ENCODE measurements around the gene ZNF580. TPM values are rescaled to one million over a fixed set of nuclear protein-coding genes. Genes with fewer than 3 reads are reported as not detected.
A peak's percentile ranks its signal among the peaks of the same experiment; 100 is the strongest.

The ZNF580 gene
- total and polyA plus RNA-seq, 2 of the 13 experiments (the other 11 are each of a cell fraction or from before 2014, with no cell fraction given) = 4.4 to 6.0 TPM

DNA sequence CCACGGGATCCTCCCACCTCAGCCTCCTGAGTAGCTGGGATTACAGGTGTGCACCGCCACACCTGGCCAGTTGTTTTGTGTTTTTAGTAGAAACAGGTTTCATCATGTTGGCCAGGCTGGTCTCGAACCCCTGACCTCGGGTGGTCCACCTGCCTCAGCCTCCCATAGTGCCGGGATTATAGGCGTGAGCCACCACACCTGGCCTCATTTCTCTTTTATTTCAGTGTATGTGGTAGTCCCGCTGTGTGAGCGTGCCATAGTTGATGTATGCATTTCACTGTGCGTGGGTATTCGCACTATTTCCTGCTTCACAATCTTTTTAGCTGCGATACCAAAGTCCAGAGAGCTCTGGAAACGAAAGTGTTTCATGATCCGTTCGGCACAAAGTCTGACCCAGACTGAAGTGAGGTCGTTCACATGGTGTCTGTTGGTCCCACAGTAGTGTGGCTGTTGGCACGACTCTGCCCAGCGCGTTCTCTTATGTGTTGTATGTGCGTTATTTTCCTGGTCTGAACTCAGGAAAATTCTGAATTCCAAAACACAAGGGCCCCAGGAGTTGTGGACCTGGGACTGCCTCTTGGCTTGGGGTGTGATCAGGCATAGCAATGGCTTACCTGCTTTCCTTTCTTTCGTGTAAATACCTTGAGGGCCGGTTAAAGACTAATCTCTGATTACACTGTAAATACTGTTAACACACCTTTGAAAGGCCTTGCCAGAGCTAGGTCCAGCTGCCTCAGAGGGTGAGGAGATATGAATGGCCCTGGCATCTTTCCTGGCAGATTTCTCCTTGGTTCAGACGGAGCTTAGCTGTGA is 42.9 kb downstream of the ZNF580 start (continued):
- TF ChIP-seq TP53 (CRISPR knock-in tag; conservative IDR thresholded peaks at IDR 0.05) (no peak), TEAD3 (CRISPR knock-in tag; optimal IDR thresholded peaks at IDR 0.05; ENCODE audit: borderline replicate concordance) (peak; percentile 71), KDM5A (IDR thresholded peaks at IDR 0.05; ENCODE audit: borderline replicate concordance, low read length) (no peak), KMT2B (CRISPR knock-in tag; IDR thresholded peaks at IDR 0.05) (no peak), ZBTB7B (CRISPR knock-in tag; IDR thresholded peaks at IDR 0.05) (no peak), KDM2A (CRISPR knock-in tag; IDR thresholded peaks at IDR 0.05; ENCODE audit: borderline replicate concordance, low read depth) (peak; percentile 45; the same call in 1 of the 2 replicates), NCOA5 (CRISPR knock-in tag; IDR thresholded peaks at IDR 0.05) (no peak), ZNF747 (CRISPR knock-in tag; IDR thresholded peaks at IDR 0.05; ENCODE audit: borderline replicate concordance) (no peak), ZNF251 (CRISPR knock-in tag; IDR thresholded peaks at IDR 0.05) (no peak), DNMT1 (CRISPR knock-in tag; IDR thresholded peaks at IDR 0.05) (no peak), ZNF333 (CRISPR knock-in tag; IDR thresholded peaks at IDR 0.05; ENCODE audit: borderline replicate concordance) (no peak), ZBTB42 (CRISPR knock-in tag; IDR thresholded peaks at IDR 0.05) (no peak), ZNF780A (CRISPR knock-in tag; IDR thresholded peaks at IDR 0.05) (no peak), POLR2AphosphoS2 (IDR thresholded peaks at IDR 0.05; ENCODE audit: low read depth, low read length) (no peak), CREB1 (IDR thresholded peaks at IDR 0.05) (no peak), CREB1 (CRISPR knock-in tag; IDR thresholded peaks at IDR 0.05) (no peak), MAFF (IDR thresholded peaks at IDR 0.05; ENCODE audit: low read depth, low read length) (no peak), RBAK (CRISPR knock-in tag; IDR thresholded peaks at IDR 0.05) (no peak), KDM5B (CRISPR knock-in tag; IDR thresholded peaks at IDR 0.05; ENCODE audit: borderline replicate concordance) (no peak), ZNF510 (CRISPR knock-in tag; IDR thresholded peaks at IDR 0.05; ENCODE audit: low read depth) (0 out of 2 replicates have a peak, but pooled peaks have one; percentile 42), ARNT (IDR thresholded peaks at IDR 0.05) (no peak)
- TF ChIP-seq, protein P1, sequence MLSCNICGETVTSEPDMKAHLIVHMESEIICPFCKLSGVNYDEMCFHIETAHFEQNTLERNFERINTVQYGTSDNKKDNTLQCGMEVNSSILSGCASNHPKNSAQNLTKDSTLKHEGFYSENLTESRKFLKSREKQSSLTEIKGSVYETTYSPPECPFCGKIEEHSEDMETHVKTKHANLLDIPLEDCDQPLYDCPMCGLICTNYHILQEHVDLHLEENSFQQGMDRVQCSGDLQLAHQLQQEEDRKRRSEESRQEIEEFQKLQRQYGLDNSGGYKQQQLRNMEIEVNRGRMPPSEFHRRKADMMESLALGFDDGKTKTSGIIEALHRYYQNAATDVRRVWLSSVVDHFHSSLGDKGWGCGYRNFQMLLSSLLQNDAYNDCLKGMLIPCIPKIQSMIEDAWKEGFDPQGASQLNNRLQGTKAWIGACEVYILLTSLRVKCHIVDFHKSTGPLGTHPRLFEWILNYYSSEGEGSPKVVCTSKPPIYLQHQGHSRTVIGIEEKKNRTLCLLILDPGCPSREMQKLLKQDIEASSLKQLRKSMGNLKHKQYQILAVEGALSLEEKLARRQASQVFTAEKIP (CRISPR knock-in tag; IDR thresholded peaks at IDR 0.05; ENCODE audit: borderline replicate concordance) = no peak
- TF ChIP-seq, protein P2, sequence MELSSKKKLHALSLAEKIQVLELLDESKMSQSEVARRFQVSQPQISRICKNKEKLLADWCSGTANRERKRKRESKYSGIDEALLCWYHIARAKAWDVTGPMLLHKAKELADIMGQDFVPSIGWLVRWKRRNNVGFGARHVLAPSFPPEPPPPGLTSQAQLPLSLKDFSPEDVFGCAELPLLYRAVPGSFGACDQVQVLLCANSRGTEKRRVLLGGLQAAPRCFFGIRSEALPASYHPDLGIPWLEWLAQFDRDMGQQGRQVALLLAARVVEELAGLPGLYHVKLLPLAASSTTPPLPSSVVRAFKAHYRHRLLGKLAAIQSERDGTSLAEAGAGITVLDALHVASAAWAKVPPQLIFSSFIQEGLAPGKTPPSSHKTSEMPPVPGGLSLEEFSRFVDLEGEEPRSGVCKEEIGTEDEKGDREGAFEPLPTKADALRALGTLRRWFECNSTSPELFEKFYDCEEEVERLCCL (CRISPR knock-in tag; IDR thresholded peaks at IDR 0.05; ENCODE audit: borderline replicate concordance) = no peak
- TF ChIP-seq, protein P3, sequence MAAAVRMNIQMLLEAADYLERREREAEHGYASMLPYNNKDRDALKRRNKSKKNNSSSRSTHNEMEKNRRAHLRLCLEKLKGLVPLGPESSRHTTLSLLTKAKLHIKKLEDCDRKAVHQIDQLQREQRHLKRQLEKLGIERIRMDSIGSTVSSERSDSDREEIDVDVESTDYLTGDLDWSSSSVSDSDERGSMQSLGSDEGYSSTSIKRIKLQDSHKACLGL (CRISPR knock-in tag; IDR thresholded peaks at IDR 0.05) = no peak
- TF ChIP-seq, protein P4, sequence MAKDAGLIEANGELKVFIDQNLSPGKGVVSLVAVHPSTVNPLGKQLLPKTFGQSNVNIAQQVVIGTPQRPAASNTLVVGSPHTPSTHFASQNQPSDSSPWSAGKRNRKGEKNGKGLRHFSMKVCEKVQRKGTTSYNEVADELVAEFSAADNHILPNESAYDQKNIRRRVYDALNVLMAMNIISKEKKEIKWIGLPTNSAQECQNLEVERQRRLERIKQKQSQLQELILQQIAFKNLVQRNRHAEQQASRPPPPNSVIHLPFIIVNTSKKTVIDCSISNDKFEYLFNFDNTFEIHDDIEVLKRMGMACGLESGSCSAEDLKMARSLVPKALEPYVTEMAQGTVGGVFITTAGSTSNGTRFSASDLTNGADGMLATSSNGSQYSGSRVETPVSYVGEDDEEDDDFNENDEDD (CRISPR knock-in tag; IDR thresholded peaks at IDR 0.05; ENCODE audit: borderline replicate concordance) = no peak
- TF ChIP-seq, protein P5, sequence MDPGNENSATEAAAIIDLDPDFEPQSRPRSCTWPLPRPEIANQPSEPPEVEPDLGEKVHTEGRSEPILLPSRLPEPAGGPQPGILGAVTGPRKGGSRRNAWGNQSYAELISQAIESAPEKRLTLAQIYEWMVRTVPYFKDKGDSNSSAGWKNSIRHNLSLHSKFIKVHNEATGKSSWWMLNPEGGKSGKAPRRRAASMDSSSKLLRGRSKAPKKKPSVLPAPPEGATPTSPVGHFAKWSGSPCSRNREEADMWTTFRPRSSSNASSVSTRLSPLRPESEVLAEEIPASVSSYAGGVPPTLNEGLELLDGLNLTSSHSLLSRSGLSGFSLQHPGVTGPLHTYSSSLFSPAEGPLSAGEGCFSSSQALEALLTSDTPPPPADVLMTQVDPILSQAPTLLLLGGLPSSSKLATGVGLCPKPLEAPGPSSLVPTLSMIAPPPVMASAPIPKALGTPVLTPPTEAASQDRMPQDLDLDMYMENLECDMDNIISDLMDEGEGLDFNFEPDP (CRISPR knock-in tag; conservative IDR thresholded peaks at IDR 0.05) = no peak
